ENCODE data around the gene HIVEP3.
"Not testable (repeated sequence)": the region's sequence is repeated elsewhere in the genome, so short reads cannot be mapped to it uniquely, and the experiment has no call there.

GRCh38 chr1:41691966-41692365, 226.8 kb downstream of the HIVEP3 start:
- TF ChIP-seq, protein P1, sequence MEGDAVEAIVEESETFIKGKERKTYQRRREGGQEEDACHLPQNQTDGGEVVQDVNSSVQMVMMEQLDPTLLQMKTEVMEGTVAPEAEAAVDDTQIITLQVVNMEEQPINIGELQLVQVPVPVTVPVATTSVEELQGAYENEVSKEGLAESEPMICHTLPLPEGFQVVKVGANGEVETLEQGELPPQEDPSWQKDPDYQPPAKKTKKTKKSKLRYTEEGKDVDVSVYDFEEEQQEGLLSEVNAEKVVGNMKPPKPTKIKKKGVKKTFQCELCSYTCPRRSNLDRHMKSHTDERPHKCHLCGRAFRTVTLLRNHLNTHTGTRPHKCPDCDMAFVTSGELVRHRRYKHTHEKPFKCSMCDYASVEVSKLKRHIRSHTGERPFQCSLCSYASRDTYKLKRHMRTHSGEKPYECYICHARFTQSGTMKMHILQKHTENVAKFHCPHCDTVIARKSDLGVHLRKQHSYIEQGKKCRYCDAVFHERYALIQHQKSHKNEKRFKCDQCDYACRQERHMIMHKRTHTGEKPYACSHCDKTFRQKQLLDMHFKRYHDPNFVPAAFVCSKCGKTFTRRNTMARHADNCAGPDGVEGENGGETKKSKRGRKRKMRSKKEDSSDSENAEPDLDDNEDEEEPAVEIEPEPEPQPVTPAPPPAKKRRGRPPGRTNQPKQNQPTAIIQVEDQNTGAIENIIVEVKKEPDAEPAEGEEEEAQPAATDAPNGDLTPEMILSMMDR (IDR thresholded peaks at IDR 0.05) = not testable (repeated sequence)
- TF ChIP-seq POLR2AphosphoS5, TCF7L2 (IDR thresholded peaks at IDR 0.05; ENCODE audit: low read depth, low read length): not testable (repeated sequence)

Data from Panc1 (cell line).